Uterus (tissue), 2 donors: ENCODE results near the gene COQ7.

Experiments used
- CTCF ChIP-seq, 4 experiments: fragments of 200-600 bp in 2 of 4; fragments of 450-650 bp in 2 of 4; sonication (generic) in 2 of 4; IDR thresholded peaks; one replicate each; pipeline ENCODE4 v1.5.1; 2016 to 2019; ENCODE audit warnings: antibody characterized with exemption in 4 of 4, mild to moderate bottlenecking in 2 of 4, moderate library complexity in 1 of 4
- POLR2A ChIP-seq, 2 donors: fragments of 450-650 bp; IDR thresholded peaks; one replicate each; pipeline ENCODE4 v1.6.1; 2016; ENCODE audit warnings: antibody characterized with exemption in 2 of 2, mild to moderate bottlenecking in 1 of 2, moderate library complexity in 1 of 2

- TF ChIP-seq CTCF (IDR thresholded peaks at IDR 0.05), result no peak
- no peak for TF ChIP-seq POLR2A (IDR thresholded peaks at IDR 0.05)
Observed at GRCh38 chr16:19105131-19105530, 37.7 kb downstream of the COQ7 start.
